Activated naive CD8-positive, alpha-beta T cell (primary cell): ENCODE measurements around the gene SPEM3.
"Not testable (repeated sequence)": the region's sequence is repeated elsewhere in the genome, so short reads cannot be mapped to it uniquely, and the experiment has no call there.

Experiments
- H3K27ac Mint-ChIP-seq: one replicate; pipeline ENCODE4 v1.8.0; 2021; ENCODE audit warnings: mixed read lengths
- H3K27me3 Mint-ChIP-seq: one replicate; pipeline ENCODE4 v1.8.0; 2021; ENCODE audit warnings: mixed read lengths
- H3K36me3 Mint-ChIP-seq: one replicate; pipeline ENCODE4 v1.8.0; 2021; ENCODE audit warnings: mixed read lengths
- H3K4me1 Mint-ChIP-seq: one replicate; pipeline ENCODE4 v1.8.0; 2021; ENCODE audit warnings: low read depth, mixed read lengths
- H3K4me3 Mint-ChIP-seq: one replicate; pipeline ENCODE4 v1.8.0; 2021; ENCODE audit warnings: mild to moderate bottlenecking, mixed read lengths
- H3K9me3 Mint-ChIP-seq: one replicate; pipeline ENCODE4 v1.8.0; 2021; ENCODE audit warnings: low read depth, mixed read lengths

SPEM3 gene

DNA sequence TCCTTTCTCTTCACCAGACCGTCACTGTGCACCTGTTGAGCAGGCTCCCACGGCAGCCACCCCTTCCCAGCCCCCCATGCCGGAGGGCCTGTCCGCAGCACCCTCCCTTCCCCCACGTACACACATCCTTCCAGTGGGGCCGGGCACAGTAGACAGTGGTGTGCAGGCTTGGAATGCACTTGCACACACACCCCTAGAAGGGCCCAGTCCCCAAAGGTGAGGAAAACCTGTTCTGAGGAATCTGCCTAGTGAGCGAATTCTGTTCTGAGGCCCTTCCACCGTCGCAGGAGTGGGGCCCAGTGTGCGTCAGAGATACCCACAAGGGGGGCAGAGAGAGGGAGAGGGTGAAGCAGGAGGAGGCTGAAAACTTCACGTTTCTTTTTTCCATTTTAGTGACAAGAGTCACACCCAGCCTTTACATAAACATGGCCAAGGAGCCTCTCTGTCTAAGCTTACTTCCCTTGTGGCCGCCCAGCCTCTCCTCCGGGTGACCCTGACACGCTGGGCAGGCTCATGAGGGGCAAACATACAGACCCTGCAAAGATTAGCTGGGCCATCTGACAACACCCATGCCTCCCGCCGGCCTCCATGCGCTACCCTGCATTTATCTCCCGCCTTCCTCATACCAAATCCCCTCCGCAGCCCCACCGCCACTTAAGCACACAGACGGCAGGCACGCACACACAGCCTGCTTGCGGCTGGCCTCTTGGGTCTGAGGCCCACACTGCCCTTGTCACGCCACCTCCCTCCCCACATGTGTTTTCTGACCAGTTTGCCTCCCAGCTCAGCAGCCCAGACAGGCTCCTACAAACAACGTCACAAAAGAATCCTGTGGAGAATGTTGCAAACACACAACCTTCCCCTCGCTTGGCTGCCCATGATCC, 49.0 kb downstream of the SPEM3 start:
- peaks cover 2% of the 10 kb centered on the region for H3K36me3 Mint-ChIP-seq
- H3K9me3 Mint-ChIP-seq = no peaks in the 10 kb centered on the region
- peak overlapping the region; percentile 95 for H3K27ac Mint-ChIP-seq
- no peaks in the 10 kb centered on the region for H3K27me3 Mint-ChIP-seq
- H3K4me3 Mint-ChIP-seq = peak overlapping the region; percentile 99
- peaks cover 62% of the 10 kb centered on the region for H3K4me1 Mint-ChIP-seq

DNA sequence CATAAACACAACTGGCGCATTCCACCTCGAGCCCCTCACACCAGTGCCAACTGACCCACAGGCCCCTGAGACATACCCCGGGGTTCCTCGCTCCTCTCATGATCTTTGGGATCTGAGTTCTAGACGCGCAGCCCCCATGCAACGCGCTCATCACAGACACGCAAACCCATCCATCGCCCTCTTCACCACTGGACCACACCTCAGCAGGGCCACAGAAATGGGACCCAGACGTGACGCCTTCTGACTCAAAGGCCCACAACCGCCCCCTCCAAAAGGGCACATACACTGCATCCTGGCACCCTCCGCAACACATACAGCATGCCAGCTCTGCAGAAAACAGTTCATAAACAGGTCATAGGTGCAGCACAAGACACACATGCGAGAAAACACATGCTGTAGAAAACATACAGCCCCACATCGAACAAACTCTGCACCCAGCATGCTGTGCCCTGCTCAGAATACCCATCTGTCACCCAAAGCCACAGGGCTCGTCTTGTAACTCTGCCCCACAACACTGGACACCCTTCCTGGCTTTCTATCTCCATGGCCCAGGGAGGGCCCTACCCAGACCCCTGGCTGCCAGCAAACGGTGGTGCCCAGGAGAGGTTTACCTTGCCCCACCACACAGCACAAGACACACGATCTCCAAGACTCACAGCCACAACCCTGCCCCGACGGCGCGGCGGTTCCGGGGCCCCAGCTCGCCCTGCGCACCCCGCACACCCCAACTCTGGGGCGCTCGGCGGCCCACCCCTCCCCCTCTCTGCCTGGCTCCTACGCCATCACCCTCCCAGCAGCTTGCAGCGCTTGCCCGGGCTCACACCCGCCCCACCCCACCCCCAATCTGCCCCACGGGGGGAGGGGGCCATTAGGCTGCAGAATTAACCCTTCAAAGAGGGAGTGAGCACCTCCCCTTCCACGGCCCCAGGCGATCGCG, 49.9 kb downstream of the SPEM3 start:
- Mint-ChIP-seq H3K36me3 (peaks cover 2% of the 10 kb centered on the region), H3K9me3 (no peaks in the 10 kb centered on the region), H3K27ac (peak overlapping the region; percentile 95)

DNA sequence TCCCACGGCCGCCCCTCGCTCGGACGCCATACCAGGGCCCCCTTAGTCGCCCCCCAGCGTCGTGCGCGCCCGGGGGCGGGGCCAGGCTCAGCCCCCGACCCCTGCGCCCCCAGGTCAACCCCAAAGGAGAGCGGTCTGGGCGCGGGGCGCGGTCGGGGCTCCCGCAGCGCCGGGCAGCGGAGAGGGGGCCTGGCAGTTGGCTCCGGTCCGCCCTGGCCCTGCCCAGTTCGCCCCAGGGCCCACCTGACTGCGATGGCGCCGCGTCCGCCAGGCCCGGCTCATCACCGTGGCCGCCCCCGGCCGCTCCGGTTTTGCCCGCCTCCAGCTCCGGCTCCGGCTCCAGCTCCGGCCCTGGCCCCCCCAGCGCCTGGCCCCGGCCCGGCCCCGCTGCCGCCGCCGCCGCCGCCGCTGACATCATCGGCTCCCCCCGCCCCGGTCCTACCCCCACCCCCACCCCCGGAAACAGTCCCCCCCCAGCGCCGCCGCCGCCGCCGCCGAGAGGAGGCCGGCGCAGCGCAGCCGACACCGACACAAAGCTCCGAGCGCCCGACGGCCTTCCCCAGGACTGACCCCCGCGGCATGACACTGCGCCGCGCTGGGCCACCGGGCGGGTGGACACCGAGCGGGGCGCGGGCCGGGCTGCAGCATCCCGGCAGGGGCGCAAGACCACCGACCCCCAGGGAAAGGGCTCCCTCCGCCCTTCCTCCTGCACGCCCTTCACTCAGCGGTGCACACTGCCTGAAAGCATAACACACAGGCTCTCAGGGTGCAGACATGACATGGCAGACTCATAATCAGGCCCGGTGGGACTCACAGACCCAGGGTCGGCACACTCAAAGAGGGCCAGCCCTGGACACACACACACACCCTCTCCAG, 50.8 kb downstream of the SPEM3 start, which contains the start of gene ZBTB4:
ZBTB4 (minus strand) TSS at position 419 of the 876 bp plus-strand sequence. CDS start 12,830 bp downstream, outside the sequence.
- Mint-ChIP-seq H3K27me3 (no peaks in the 10 kb centered on the region), H3K4me3 (peak within 1 kb of the TSS; percentile 99), H3K36me3 (peaks cover 2% of the 10 kb centered on the region), H3K27ac (peak within 1 kb of the TSS; percentile 95), H3K9me3 (no peaks in the 10 kb centered on the region), H3K4me1 (peaks cover 63% of the 10 kb centered on the region)

More for the DNA sequence above, 49.9 kb downstream of the SPEM3 start:
- H3K4me3 Mint-ChIP-seq = peak overlapping the region; percentile 99
- H3K27me3 Mint-ChIP-seq = no peaks in the 10 kb centered on the region
- peaks cover 66% of the 10 kb centered on the region for H3K4me1 Mint-ChIP-seq

- H3K36me3 Mint-ChIP-seq = peaks cover 2% of the 10 kb centered on the region
- peak overlapping the region; percentile 94 for H3K27ac Mint-ChIP-seq
- H3K27me3 Mint-ChIP-seq = no peaks in the 10 kb centered on the region
- peak overlapping the region; percentile 92 for H3K4me3 Mint-ChIP-seq
- peaks cover 64% of the 10 kb centered on the region for H3K4me1 Mint-ChIP-seq
- H3K9me3 Mint-ChIP-seq = no peaks in the 10 kb centered on the region
Measured at GRCh38 chr17:7480089-7480384, 51.4 kb downstream of the SPEM3 start.

- H3K27me3 Mint-ChIP-seq, H3K36me3 Mint-ChIP-seq, H3K9me3 Mint-ChIP-seq: not testable (repeated sequence)
- Mint-ChIP-seq H3K4me3 (peak within 1 kb of the TSS; percentile 92), H3K4me1 (peaks cover 66% of the 10 kb centered on the region), H3K27ac (peak within 1 kb of the TSS; percentile 94)
Measured at GRCh38 chr17:7481275-7481674, 52.6 kb downstream of the SPEM3 start, which contains the start of gene SLC35G6. Gene SLC35G6, plus strand, starts transcription at chr17:7481446. Its CDS starts 71 bp downstream, at chr17:7481517.

DNA sequence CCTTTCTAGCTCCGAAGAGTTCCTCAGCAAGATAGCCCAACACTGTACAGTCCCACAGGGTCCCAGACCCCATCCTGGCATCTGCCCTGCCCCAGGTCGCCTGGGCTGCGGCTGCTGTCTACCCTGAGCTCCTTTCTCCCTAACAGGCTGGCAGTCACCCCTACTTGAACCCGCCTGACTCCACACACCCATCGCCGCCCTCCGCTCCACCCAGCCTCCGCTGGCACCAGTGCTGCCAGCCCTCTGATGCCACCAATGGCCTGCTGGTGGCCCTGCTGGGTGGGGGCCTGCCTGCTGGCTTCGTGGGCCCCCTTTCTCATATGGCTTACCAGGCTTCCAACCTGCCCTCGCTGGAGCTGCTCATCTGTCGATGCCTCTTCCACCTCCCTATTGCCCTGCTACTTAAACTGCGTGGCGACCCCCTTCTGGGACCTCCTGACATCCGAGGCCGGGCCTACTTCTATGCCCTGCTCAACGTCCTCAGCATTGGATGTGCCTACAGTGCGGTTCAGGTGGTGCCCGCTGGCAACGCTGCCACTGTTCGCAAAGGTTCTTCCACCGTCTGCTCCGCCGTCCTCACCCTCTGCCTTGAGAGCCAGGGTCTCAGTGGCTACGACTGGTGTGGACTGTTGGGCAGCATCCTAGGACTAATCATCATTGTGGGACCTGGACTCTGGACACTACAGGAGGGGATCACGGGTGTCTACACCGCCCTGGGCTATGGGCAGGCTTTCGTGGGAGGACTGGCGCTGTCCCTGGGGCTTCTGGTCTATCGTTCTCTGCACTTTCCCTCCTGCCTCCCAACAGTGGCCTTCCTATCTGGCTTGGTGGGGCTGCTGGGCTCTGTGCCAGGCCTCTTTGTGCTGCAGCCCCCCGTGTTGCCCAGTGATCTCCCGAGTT, 53.4 kb downstream of the SPEM3 start:
- peak overlapping the region; percentile 98 for H3K4me3 Mint-ChIP-seq
- H3K36me3 Mint-ChIP-seq, H3K27me3 Mint-ChIP-seq, H3K9me3 Mint-ChIP-seq: not testable (repeated sequence)
- peak overlapping the region; percentile 100 for H3K27ac Mint-ChIP-seq
- H3K4me1 Mint-ChIP-seq = peaks cover 66% of the 10 kb centered on the region
